NCI-H2107 treated with DMSO at 0.1 percent for 48 hours (cell line): Measurements from ENCODE around the gene TM9SF4.
"Not testable (repeated sequence)": the region's sequence is repeated elsewhere in the genome, so short reads cannot be mapped to it uniquely, and the experiment has no call there.

Source experiments
- DNase-seq: peaks from one replicate; lab custom pipeline; 2025; ENCODE audit not compliant: unreplicated experiment; lab: John Stamatoyannopoulos, UW

The TM9SF4 gene

GRCh38 chr20:32189691-32190615 is 80.4 kb downstream of the TM9SF4 start:
- no peak for DNase-seq

- peak; percentile 17 for DNase-seq
These were observed 81.3 kb downstream of the TM9SF4 start for GRCh38 chr20:32190616-32191415.

GRCh38 chr20:32191422-32191821 is 81.9 kb downstream of the TM9SF4 start:
- DNase-seq: no peak

GRCh38 chr20:32191873-32192272 is 82.4 kb downstream of the TM9SF4 start:
- DNase-seq: no peak

GRCh38 chr20:32192698-32193097 is 83.2 kb downstream of the TM9SF4 start:
- DNase-seq: no peak

- not testable (repeated sequence) for DNase-seq
These were observed 83.8 kb downstream of the TM9SF4 start for GRCh38 chr20:32193336-32193735.

GRCh38 chr20:32193996-32194395 is 84.5 kb downstream of the TM9SF4 start:
- DNase-seq: no peak

GRCh38 chr20:32195581-32195980 is 86.1 kb downstream of the TM9SF4 start:
- DNase-seq: no peak

- DNase-seq: not testable (repeated sequence)
These were observed 87.1 kb downstream of the TM9SF4 start for GRCh38 chr20:32196613-32197012.

GRCh38 chr20:32197136-32197535 is 87.6 kb downstream of the TM9SF4 start:
- DNase-seq: not testable (repeated sequence)

- no peak for DNase-seq
These were observed 89.5 kb downstream of the TM9SF4 start for GRCh38 chr20:32199006-32199405.

- DNase-seq: no peak
These were observed 91.9 kb downstream of the TM9SF4 start for GRCh38 chr20:32201296-32201976.

- no peak for DNase-seq
These were observed 92.5 kb downstream of the TM9SF4 start for GRCh38 chr20:32201977-32202363.

GRCh38 chr20:32203356-32204204 is 94.1 kb downstream of the TM9SF4 start:
- peak; percentile 20 for DNase-seq

- no peak for DNase-seq
These were observed 94.9 kb downstream of the TM9SF4 start for GRCh38 chr20:32204205-32205109.

- DNase-seq: no peak
These were observed 95.8 kb downstream of the TM9SF4 start for GRCh38 chr20:32205110-32205842.

GRCh38 chr20:32205843-32206759 is 96.6 kb downstream of the TM9SF4 start:
- DNase-seq: no peak
